Amniotic epithelial cell (primary cell): ENCODE measurements around the gene GLB1L.
"Not testable (repeated sequence)": the region's sequence is repeated elsewhere in the genome, so short reads cannot be mapped to it uniquely, and the experiment has no call there.

ENCODE experiments used
- DNase-seq: peaks from one replicate; pipeline ENCODE4 v3.0.0-alpha.2; 2010; ENCODE audit warnings: low read depth

Gene GLB1L

GRCh38 chr2:219206328-219207133, 38.7 kb downstream of the GLB1L start, which contains the start of gene ZFAND2B:
Gene ZFAND2B, plus strand, starts transcription at chr2:219206782. Its CDS starts 206 bp downstream, at chr2:219206988.
- DNase-seq = peak; percentile 83

- DNase-seq = no peak
These were observed 39.3 kb downstream of the GLB1L start for GRCh38 chr2:219205981-219206327.

GRCh38 chr2:219205165-219205538, 40.1 kb downstream of the GLB1L start:
- DNase-seq = no peak

DNA sequence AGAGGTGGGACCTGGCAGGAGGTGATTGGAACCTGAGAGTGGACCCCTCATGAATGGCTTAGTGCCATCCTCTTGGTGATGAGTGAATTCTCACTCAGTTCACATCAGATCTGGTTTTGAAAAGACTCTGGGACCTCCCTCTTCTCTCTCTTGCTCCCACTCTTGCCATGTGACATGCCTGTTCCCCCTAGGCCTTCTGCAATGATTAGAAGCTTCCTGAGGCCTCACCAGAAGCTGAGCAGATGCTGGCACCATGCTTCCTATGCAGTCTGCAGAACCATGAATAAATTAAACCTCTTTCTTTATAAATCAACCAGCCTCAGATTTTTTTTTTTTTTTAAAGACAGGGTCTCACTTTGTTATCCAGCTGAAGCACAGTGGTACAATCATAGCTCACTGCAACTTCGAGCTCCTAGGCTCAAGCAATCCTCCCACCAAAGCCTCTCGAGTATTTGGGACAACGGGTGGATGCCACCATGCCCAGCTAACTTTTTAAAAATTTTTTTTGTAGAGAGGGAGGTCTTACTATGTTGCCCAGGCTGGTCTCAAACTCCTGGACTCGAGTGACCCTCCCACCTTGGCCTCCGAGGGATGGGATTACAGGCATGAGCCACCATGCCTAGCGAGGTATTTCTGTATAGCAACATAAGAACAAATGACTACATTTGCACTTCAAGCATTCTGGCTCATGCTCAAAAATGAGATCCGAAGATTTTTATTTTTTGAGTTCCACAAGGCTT, 40.6 kb downstream of the GLB1L start:
- DNase-seq = no peak

- not testable (repeated sequence) for DNase-seq
These were observed 43.9 kb downstream of the GLB1L start for GRCh38 chr2:219201331-219201730.

- not testable (repeated sequence) for DNase-seq
These were observed 44.5 kb downstream of the GLB1L start for GRCh38 chr2:219200502-219201326.

GRCh38 chr2:219199470-219200211, 45.6 kb downstream of the GLB1L start:
- no peak for DNase-seq

- no peak for DNase-seq
These were observed 46.3 kb downstream of the GLB1L start for GRCh38 chr2:219198974-219199373.

DNA sequence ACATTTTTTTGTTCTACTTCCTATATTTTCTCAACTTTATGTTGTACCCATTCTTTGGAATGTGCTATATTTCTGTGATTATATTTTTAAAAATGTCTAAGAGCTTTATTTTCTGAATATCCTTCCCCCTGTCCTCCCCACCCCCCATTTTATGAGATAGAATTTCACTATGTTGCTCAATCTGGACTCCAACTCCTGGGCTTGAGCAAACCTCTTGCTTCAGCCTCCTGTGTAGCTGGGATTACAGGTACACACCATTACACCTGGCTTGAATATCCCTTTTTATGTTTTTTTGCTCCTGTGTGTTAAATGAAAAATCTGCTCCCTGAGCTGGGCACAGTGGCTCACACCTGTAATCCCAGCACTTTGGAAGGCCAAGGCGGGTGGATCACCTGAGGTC, 47.9 kb downstream of the GLB1L start:
- no peak for DNase-seq

GRCh38 chr2:219186754-219187456, 58.3 kb downstream of the GLB1L start:
- DNase-seq = no peak
